ENCODE data around the gene ZNF41. TPM values are rescaled to one million over a fixed set of nuclear protein-coding genes. Genes with fewer than 3 reads are reported as not detected.

Gene ZNF41
- total and polyA plus RNA-seq, 2 donors (not counting 3 experiments of a cell fraction or from before 2014, with no cell fraction given) = 2.9 to 7.5 TPM

DNA sequence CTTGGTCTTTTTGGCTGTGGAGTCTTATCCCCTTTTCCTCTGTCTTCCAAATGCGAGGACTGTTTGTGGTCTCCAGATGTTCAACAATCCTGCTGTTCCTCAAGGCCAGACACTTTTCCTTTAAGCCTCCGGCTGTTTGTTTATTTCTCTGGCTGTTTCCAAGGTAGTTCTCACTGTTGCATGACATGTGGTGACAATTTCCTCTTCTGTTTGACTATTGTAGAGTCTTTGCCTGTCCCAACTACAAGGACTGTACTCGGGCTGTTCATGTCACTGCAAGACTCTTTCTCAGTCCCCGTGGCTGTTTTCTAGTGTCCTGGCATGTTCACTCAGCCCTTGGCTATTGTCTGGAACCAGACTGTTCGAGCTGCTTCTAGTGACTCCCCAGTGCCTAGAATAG, 62.1 kb downstream of the ZNF41 start:
- BruUV-seq (replicated peaks) = no TSS peak
- intact Hi-C loops (cut with micrococcal nuclease) (no loop called here), dilution Hi-C loops (cut with MboI; ENCODE audit: extremely low pct_ligation_motif_present, low sequenced_read_pairs) (no loop called here)
- Histone ChIP-seq H3K36me3 (ENCODE audit: control insufficient read depth in 2 of 2, extremely low read depth in 1 of 2, insufficient read depth in 2 of 2, low read length in 2 of 2) (no peaks in the 10 kb centered on the region), H3K79me2 (ENCODE audit: control insufficient read depth, insufficient read depth, low read length) (no peaks in the 10 kb centered on the region), H3K4me2 (ENCODE audit: insufficient read depth, low read length) (no peak overlapping the region), H3K9me3 (replicated peaks; ENCODE audit: control insufficient read depth, insufficient read depth, low read length) (no peaks in the 10 kb centered on the region), H3K9me1 (replicated peaks; ENCODE audit: control insufficient read depth, extremely low read depth, insufficient read depth, low read length) (no peaks in the 10 kb centered on the region), H4K20me1 (replicated peaks; ENCODE audit: control insufficient read depth, extremely low read depth, insufficient read depth, low read length) (no peaks in the 10 kb centered on the region), H3K4me3 (replicated peaks in 1 of 3; ENCODE audit: insufficient read depth in 1 of 3, low read depth in 1 of 3, low read length in 3 of 3) (no peak overlapping the region), H3K9ac (replicated peaks; ENCODE audit: extremely low read depth, insufficient read depth, low read length) (no peak overlapping the region), H2AFZ (ENCODE audit: low read depth, low read length) (no peak overlapping the region), H3K4me1 (ENCODE audit: control insufficient read depth, extremely low read depth, insufficient read depth, low read length) (no peaks in the 10 kb centered on the region), H3K27me3 (ENCODE audit: control insufficient read depth in 2 of 2, insufficient read depth in 2 of 2, low read length in 2 of 2) (no peaks in the 10 kb centered on the region), H3K27ac (ENCODE audit: insufficient read depth, low read depth, low read length) (no peak overlapping the region)
- DNase-seq (ENCODE audit: low read depth, low spot score) (no peak), FAIRE-seq (no peak)
- POLR2A ChIA-PET = no interaction called here
- TF ChIP-seq JUN (IDR thresholded peaks at IDR 0.05; ENCODE audit: borderline replicate concordance, insufficient read depth, insufficient read length, low read depth) (no peak), EZH2 (IDR thresholded peaks at IDR 0.05; ENCODE audit: borderline replicate concordance, low read depth, low read length, severe bottlenecking) (no peak), MYC (IDR thresholded peaks at IDR 0.05; ENCODE audit: low read depth, low read length) (no peak), GATA2 (IDR thresholded peaks at IDR 0.05; ENCODE audit: insufficient read depth, insufficient read length, low read depth, low read length) (no peak), POLR2A (IDR thresholded peaks at IDR 0.05; ENCODE audit: low read depth, low read length) (no peak), FOS (IDR thresholded peaks at IDR 0.05; ENCODE audit: borderline replicate concordance, insufficient read depth, low read length) (no peak)
- TF ChIP-seq, protein P1, sequence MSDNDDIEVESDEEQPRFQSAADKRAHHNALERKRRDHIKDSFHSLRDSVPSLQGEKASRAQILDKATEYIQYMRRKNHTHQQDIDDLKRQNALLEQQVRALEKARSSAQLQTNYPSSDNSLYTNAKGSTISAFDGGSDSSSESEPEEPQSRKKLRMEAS (IDR thresholded peaks at IDR 0.05; ENCODE audit: insufficient read depth, insufficient read length) = no peak
- TF ChIP-seq, protein P2, sequence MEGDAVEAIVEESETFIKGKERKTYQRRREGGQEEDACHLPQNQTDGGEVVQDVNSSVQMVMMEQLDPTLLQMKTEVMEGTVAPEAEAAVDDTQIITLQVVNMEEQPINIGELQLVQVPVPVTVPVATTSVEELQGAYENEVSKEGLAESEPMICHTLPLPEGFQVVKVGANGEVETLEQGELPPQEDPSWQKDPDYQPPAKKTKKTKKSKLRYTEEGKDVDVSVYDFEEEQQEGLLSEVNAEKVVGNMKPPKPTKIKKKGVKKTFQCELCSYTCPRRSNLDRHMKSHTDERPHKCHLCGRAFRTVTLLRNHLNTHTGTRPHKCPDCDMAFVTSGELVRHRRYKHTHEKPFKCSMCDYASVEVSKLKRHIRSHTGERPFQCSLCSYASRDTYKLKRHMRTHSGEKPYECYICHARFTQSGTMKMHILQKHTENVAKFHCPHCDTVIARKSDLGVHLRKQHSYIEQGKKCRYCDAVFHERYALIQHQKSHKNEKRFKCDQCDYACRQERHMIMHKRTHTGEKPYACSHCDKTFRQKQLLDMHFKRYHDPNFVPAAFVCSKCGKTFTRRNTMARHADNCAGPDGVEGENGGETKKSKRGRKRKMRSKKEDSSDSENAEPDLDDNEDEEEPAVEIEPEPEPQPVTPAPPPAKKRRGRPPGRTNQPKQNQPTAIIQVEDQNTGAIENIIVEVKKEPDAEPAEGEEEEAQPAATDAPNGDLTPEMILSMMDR (IDR thresholded peaks at IDR 0.05; ENCODE audit: extremely low read depth in 1 of 2, insufficient read depth in 1 of 2, low read depth in 1 of 2, low read length in 2 of 2) = no peak
- CTCF ChIA-PET = no interaction called here
